NB4 (cell line): Measurements from ENCODE around the gene HGD.

ENCODE experiments used
- CTCF ChIP-seq: IDR thresholded peaks from one replicate; pipeline ENCODE4 v1.5.1; 2012; ENCODE audit warnings: low read depth, low read length
- MAX ChIP-seq: IDR thresholded peaks from 2 replicates; pipeline ENCODE4 v1.6.1; 2011; ENCODE audit warnings: low read depth, low read length
- MYC ChIP-seq: IDR thresholded peaks from 2 replicates; pipeline ENCODE4 v1.6.1; 2011; ENCODE audit warnings: low read depth, low read length
- POLR2A ChIP-seq: IDR thresholded peaks from 2 replicates; pipeline ENCODE4 v1.6.1; 2011; ENCODE audit warnings: mild to moderate bottlenecking; ENCODE audit not compliant: insufficient read length; ENCODE audit errors: extremely low read depth

GRCh38 chr3:120659285-120659684 lies 22.8 kb downstream of the HGD start:
- TF ChIP-seq MYC (no peak), POLR2A (no peak), CTCF (no peak), MAX (no peak)
